Mesothelial cell of epicardium (in vitro differentiated cells): ENCODE results near the gene SEPHS2. TPM values are rescaled to one million over a fixed set of nuclear protein-coding genes. Genes with fewer than 3 reads are reported as not detected.

ENCODE experiments used
- DNase-seq, 2 experiments: peaks; one replicate each; pipeline ENCODE4 v3.0.0; 2021; ENCODE audit warnings: low spot score in 2 of 2; ENCODE audit not compliant: unreplicated experiment in 2 of 2
- H3K27ac Mint-ChIP-seq: 2 replicates; pipeline ENCODE4 v1.8.0; 2021; ENCODE audit warnings: mixed read lengths
- H3K27me3 Mint-ChIP-seq: 2 replicates; pipeline ENCODE4 v1.8.0; 2021; ENCODE audit warnings: low read depth, mixed read lengths
- H3K36me3 Mint-ChIP-seq: 2 replicates; pipeline ENCODE4 v1.8.0; 2021; ENCODE audit warnings: mixed read lengths
- H3K4me1 Mint-ChIP-seq: 2 replicates; pipeline ENCODE4 v1.8.0; 2021; ENCODE audit warnings: mixed read lengths
- H3K4me3 Mint-ChIP-seq: 2 replicates; pipeline ENCODE4 v1.8.0; 2021; ENCODE audit warnings: mild to moderate bottlenecking, moderate library complexity, mixed read lengths
- H3K9me3 Mint-ChIP-seq: 2 replicates; pipeline ENCODE4 v1.8.0; 2021; ENCODE audit warnings: mixed read lengths
- CTCF ChIP-seq: fragments of 200-600 bp; sonication (generic); IDR thresholded peaks from one replicate; pipeline ENCODE4 v1.5.0; 2021; ENCODE audit warnings: antibody characterized with exemption; ENCODE audit not compliant: unreplicated experiment
- total RNA-seq: library from RNA; stranded (reverse); gene quantifications from 3 replicates; pipeline ENCODE4 v1.2.1, GENCODE V29; 2021

SEPHS2 gene
- total RNA-seq, 1 donor from 2014 or later, result 29.3 TPM

DNA sequence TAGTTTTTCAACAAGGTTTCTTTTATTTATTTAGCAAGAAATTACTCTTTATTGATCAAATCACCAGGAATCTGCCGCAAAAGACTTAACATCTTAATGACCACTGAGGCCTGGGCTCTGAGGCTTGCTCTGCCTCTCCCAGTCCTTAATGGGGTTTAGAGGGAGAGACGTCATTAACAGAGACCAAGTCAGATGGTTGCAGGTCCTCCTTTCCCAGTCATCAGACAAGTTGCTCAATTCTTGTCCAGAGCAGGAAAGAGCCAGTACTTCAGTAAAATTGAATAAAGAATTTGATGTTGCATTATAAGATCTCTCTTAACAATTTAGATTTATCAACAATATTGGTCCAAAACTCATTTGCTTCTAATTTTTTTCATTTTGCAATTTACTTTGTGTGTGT lies 2.0 kb downstream of the SEPHS2 start:
- Mint-ChIP-seq H3K9me3 (peaks cover 8% of the 10 kb centered on the region), H3K27me3 (no peaks in the 10 kb centered on the region), H3K27ac (no peak overlapping the region), H3K4me3 (peak overlapping the region; percentile 49), H3K36me3 (peaks cover 20% of the 10 kb centered on the region), H3K4me1 (peaks cover 16% of the 10 kb centered on the region)
- TF ChIP-seq CTCF, result no peak
- no peak for DNase-seq

DNA sequence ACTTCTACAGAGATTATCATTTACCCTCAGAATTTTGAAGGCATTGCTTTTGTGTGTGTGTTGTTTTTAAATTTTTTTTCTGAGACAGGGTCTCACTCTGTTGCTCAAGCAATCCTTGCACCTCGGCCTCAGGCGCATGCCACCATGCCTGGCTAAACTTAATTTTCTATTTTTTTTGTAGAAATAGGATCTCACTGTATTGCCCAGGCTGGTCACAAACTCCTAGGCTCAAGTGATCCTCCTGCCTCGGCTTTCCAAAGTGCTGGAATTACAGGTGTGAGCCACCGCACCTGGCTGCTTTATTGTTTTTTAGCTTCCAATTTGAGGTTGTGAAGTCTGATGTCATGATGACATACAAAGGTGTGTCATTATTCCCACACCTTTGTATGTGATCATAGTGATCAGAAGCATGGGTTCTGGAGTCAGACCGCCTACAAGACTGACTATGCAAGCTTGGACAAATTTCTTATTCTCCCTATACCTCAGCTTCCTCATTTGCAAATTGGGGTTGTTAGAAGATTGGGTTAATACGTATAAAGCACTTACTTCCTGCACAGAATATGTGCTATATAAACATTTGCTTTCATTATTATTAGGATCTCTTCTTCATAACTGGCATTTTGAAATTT lies 5.8 kb downstream of the SEPHS2 start:
- Mint-ChIP-seq H3K4me3 (no peak overlapping the region), H3K9me3 (peaks cover 8% of the 10 kb centered on the region), H3K27me3 (peaks cover 8% of the 10 kb centered on the region), H3K4me1 (peaks cover 7% of the 10 kb centered on the region), H3K27ac (no peak overlapping the region), H3K36me3 (peaks cover 18% of the 10 kb centered on the region)
- TF ChIP-seq CTCF, result no peak
- no peak for DNase-seq

- peaks cover 12% of the 10 kb centered on the region for H3K27me3 Mint-ChIP-seq
- TF ChIP-seq CTCF, result no peak
- peaks cover under 1% of the 10 kb centered on the region for H3K4me1 Mint-ChIP-seq
- no peak overlapping the region for H3K27ac Mint-ChIP-seq
- H3K9me3 Mint-ChIP-seq, result peaks cover 6% of the 10 kb centered on the region
- H3K4me3 Mint-ChIP-seq, result no peak overlapping the region
- peaks cover 11% of the 10 kb centered on the region for H3K36me3 Mint-ChIP-seq
- no peak for DNase-seq
Measured at GRCh38 chr16:30438835-30439234, 6.8 kb downstream of the SEPHS2 start.

- no peak overlapping the region for H3K4me3 Mint-ChIP-seq
- peaks cover 2% of the 10 kb centered on the region for H3K36me3 Mint-ChIP-seq
- no peaks in the 10 kb centered on the region for H3K9me3 Mint-ChIP-seq
- no peak for DNase-seq
- no peak for TF ChIP-seq CTCF
- H3K27me3 Mint-ChIP-seq, result peaks cover 15% of the 10 kb centered on the region
- no peak overlapping the region for H3K27ac Mint-ChIP-seq
- H3K4me1 Mint-ChIP-seq, result no peaks in the 10 kb centered on the region
Measured at GRCh38 chr16:30437511-30438046, 8.1 kb downstream of the SEPHS2 start.

DNA sequence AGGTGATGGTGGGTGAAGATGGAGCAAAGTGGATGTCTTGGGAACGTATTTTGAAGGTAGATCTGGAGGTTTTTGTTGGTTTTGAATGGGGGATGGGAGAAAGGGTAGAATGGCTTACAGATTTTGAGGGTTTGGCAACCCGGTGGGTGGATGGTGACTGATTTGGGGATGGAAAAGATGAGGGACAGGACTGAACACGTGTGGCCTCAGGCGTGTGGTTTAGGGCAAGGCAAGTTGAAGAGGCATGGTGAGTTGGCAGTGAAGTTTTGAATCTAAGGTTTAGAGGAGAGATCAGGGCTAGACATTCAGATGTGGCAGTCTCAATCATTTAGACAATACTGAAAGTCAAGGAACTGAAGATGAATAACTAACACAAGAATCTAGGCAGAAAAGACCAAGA lies 10.8 kb downstream of the SEPHS2 start:
- Mint-ChIP-seq H3K4me1 (no peaks in the 10 kb centered on the region), H3K27me3 (peaks cover 15% of the 10 kb centered on the region), H3K9me3 (no peaks in the 10 kb centered on the region), H3K27ac (no peak overlapping the region), H3K4me3 (no peak overlapping the region), H3K36me3 (no peaks in the 10 kb centered on the region)
- DNase-seq, result no peak
- no peak for TF ChIP-seq CTCF
